Epidermal melanocyte (primary cell): Measurements from ENCODE around the gene HCN2.
"Not testable (repeated sequence)": the region's sequence is repeated elsewhere in the genome, so short reads cannot be mapped to it uniquely, and the experiment has no call there.

ENCODE experiments used
- DNase-seq: peaks from one replicate; pipeline ENCODE4 v3.0.0; 2011; ENCODE audit warnings: low spot score; ENCODE audit not compliant: insufficient read length

The HCN2 gene

GRCh38 chr19:618247-618619, 28.6 kb downstream of the HCN2 start:
- no peak for DNase-seq

- no peak for DNase-seq
These were observed 29.1 kb downstream of the HCN2 start for GRCh38 chr19:618674-619285.

- no peak for DNase-seq
These were observed 29.8 kb downstream of the HCN2 start for GRCh38 chr19:619286-620002.

GRCh38 chr19:620166-620862, 30.6 kb downstream of the HCN2 start:
- DNase-seq: no peak

GRCh38 chr19:621191-621590, 31.5 kb downstream of the HCN2 start:
- DNase-seq: not testable (repeated sequence)

GRCh38 chr19:621819-622218, 32.1 kb downstream of the HCN2 start:
- no peak for DNase-seq

- DNase-seq: no peak
These were observed 33.0 kb downstream of the HCN2 start for GRCh38 chr19:622666-623065.

- no peak for DNase-seq
These were observed 33.7 kb downstream of the HCN2 start for GRCh38 chr19:623175-623916.

- peak; percentile 69 for DNase-seq
These were observed 34.3 kb downstream of the HCN2 start for GRCh38 chr19:623974-624373.

GRCh38 chr19:624433-625109, 34.9 kb downstream of the HCN2 start:
- DNase-seq: no peak

- DNase-seq: no peak
These were observed 35.6 kb downstream of the HCN2 start for GRCh38 chr19:625257-625656.

- not testable (repeated sequence) for DNase-seq
These were observed 36.9 kb downstream of the HCN2 start for GRCh38 chr19:626566-626965.

- DNase-seq: no peak
These were observed 38.5 kb downstream of the HCN2 start for GRCh38 chr19:628168-628567.

GRCh38 chr19:629515-629914, 39.8 kb downstream of the HCN2 start:
- DNase-seq: not testable (repeated sequence)

GRCh38 chr19:629961-630714, 40.5 kb downstream of the HCN2 start:
- DNase-seq: no peak

GRCh38 chr19:632579-633067, 42.9 kb downstream of the HCN2 start:
- DNase-seq: no peak

GRCh38 chr19:633068-633785, 43.5 kb downstream of the HCN2 start, which contains the start of gene POLRMT:
Gene POLRMT (minus strand): TSS chr19:633537. CDS start chr19:633512, 25 bp downstream.
- peak; percentile 100 for DNase-seq

- DNase-seq: no peak
These were observed 44.3 kb downstream of the HCN2 start for GRCh38 chr19:633786-634639.
